A549 (cell line): ENCODE measurements around the gene STRA8. TPM values are rescaled to one million over a fixed set of nuclear protein-coding genes. Genes with fewer than 3 reads are reported as not detected.

ENCODE experiments used
- ATAC-seq, 2 experiments: fragments of 200-7000 bp in 1 of 2; fragments of >200 bp in 1 of 2; cut with Nextera tagmentation in 1 of 2; cut with Tn5 transposase in 1 of 2; 3 replicates each; pipeline versions ENCODE4 v1.8.0 to v1.9.1; 2018 to 2020; ENCODE audit warnings: mild to moderate bottlenecking in 1 of 2, moderate library complexity in 1 of 2
- CTCF ChIA-PET: fragments of 300-600 bp; sonication (Branson Sonifier 250); formaldehyde crosslinking; extraction: SDS; loops from one replicate; lab custom pipeline; 2021; ENCODE audit warnings: antibody characterized with exemption, inconsistent platforms; lab: Yijun Ruan, JAX
- POLR2A ChIA-PET: fragments of 350-600 bp; formaldehyde crosslinking; extraction: SDS; loops from one replicate; lab custom pipeline; 2021; ENCODE audit warnings: antibody characterized with exemption, inconsistent platforms; lab: Yijun Ruan, JAX
- DNase-seq, 2 experiments: peaks; one replicate each; pipeline versions ENCODE4 v3.0.0 to v3.0.0-alpha.2; 2011 to 2016; ENCODE audit warnings: low read depth in 1 of 2, low spot score in 1 of 2
- FAIRE-seq: peaks from 2 replicates; lab custom pipeline; 2011; peaks lifted over from hg19 to GRCh38; lab: Jason Lieb, UNC
- H3K27ac ChIP-seq, 2 experiments: fragments of >200 bp; sonication (Bioruptor Twin); formaldehyde crosslinking; 3 replicates each; pipeline ENCODE4 v1.5.1; 2016 to 2017
- H3K4me1 ChIP-seq: fragments of >200 bp; sonication (Bioruptor Twin); formaldehyde crosslinking; 3 replicates; pipeline ENCODE4 v1.6.1; 2016
- H3K4me2 ChIP-seq: fragments of >200 bp; sonication (Bioruptor Twin); formaldehyde crosslinking; 3 replicates; pipeline ENCODE4 v1.6.1; 2016
- H3K4me3 ChIP-seq: fragments of >200 bp; sonication (Bioruptor Twin); formaldehyde crosslinking; 3 replicates; pipeline ENCODE4 v1.5.1; 2016
- H3K9me3 ChIP-seq: fragments of >200 bp; sonication (Bioruptor Twin); formaldehyde crosslinking; 3 replicates; pipeline ENCODE4 v1.6.1; 2016
- EHF ChIP-seq: fragments of 250-450 bp; sonication (Bioruptor Pico); IDR thresholded peaks from 2 replicates; pipeline ENCODE4 v1.5.0; 2020; ENCODE audit warnings: mild to moderate bottlenecking
- EP300 ChIP-seq, 2 experiments: fragments of >200 bp; sonication (Bioruptor Twin); formaldehyde crosslinking; IDR thresholded peaks; 2 replicates in 1 of 2; 3 replicates in 1 of 2; pipeline ENCODE4 v1.6.1; 2016 to 2017
- FOSL2 ChIP-seq, 2 experiments: fragments of 450-650 bp in 1 of 2; fragments of >200 bp in 1 of 2; sonication (Bioruptor Twin) in 1 of 2; formaldehyde crosslinking; IDR thresholded peaks; 2 replicates each; pipeline versions ENCODE4 v1.5.0 to v1.6.1; 2016 to 2020; ENCODE audit warnings: mild to moderate bottlenecking in 1 of 2, moderate library complexity in 1 of 2
- HOXA7 ChIP-seq: fragments of 250-450 bp; sonication (Bioruptor Pico); IDR thresholded peaks from 2 replicates; pipeline ENCODE4 v1.5.0; 2020; ENCODE audit warnings: mild to moderate bottlenecking, moderate library complexity
- HOXB13 ChIP-seq: fragments of 250-450 bp; sonication (Bioruptor Pico); IDR thresholded peaks from 2 replicates; pipeline ENCODE4 v1.5.0; 2020; ENCODE audit warnings: low read depth, mild to moderate bottlenecking, moderate library complexity
- KDM1A ChIP-seq: fragments of 200-600 bp; sonication (generic); IDR thresholded peaks from 2 replicates; pipeline ENCODE4 v1.6.1; 2016; ENCODE audit warnings: low read depth, mild to moderate bottlenecking
- MAFK ChIP-seq: fragments of 450-650 bp; IDR thresholded peaks from 2 replicates; pipeline ENCODE4 v1.6.1; 2014; ENCODE audit not compliant: partially characterized antibody
- NPAS2 ChIP-seq: fragments of 250-450 bp; sonication (Bioruptor Pico); IDR thresholded peaks from 2 replicates; pipeline ENCODE4 v1.8.0; 2022; ENCODE audit warnings: mild to moderate bottlenecking, moderate library complexity, borderline replicate concordance
- NR3C1 ChIP-seq: fragments of >200 bp; sonication (Bioruptor Twin); formaldehyde crosslinking; IDR thresholded peaks from 3 replicates; pipeline ENCODE4 v1.6.1; 2017
- PHF8 ChIP-seq: fragments of 200-600 bp; sonication (generic); IDR thresholded peaks from 2 replicates; pipeline ENCODE4 v1.6.1; 2016; ENCODE audit warnings: low read depth, mild to moderate bottlenecking, antibody characterized with exemption, moderate library complexity, borderline replicate concordance
- POLR2AphosphoS2 ChIP-seq: conservative IDR thresholded peaks from 2 replicates; pipeline ENCODE4 v1.6.1; 2012; ENCODE audit warnings: low read length, improper control_type of control experiment, inconsistent platforms
- RCOR1 ChIP-seq: fragments of 150-350 bp; IDR thresholded peaks from 2 replicates; pipeline ENCODE4 v1.6.1; 2014; ENCODE audit warnings: antibody characterized with exemption, low read length, low read depth
- RNF2 ChIP-seq: fragments of 200-600 bp; sonication (generic); IDR thresholded peaks from 2 replicates; pipeline ENCODE4 v1.6.1; 2016; ENCODE audit warnings: low read depth, mild to moderate bottlenecking, antibody characterized with exemption, moderate library complexity, borderline replicate concordance
- WGBS: methylation state at CpG from one replicate; pipeline ENCODE4 v1.1.6; 2017; ENCODE audit errors: missing lambda C conversion rate; 5-methylcytosine and 5-hydroxymethylcytosine counted together
- polyA plus RNA-seq, 4 experiments: library from polyadenylated mRNA; depleted of rRNA in 3 of 4; stranded (reverse); fragments of >200 nt; fragmentation: RNase III in 1 of 4; extraction: RNeasy Plus Mini Kit Qiagen cat#74134 plus additional on column Dnase treatment in 1 of 4; gene quantifications; 2 replicates in 3 of 4; 3 replicates in 1 of 4; pipeline ENCODE4 v1.2.3, GENCODE V29; 2011 to 2017
- TF ChIP-seq, protein P1 (sequence below): fragments of 200-600 bp; sonication (generic); IDR thresholded peaks from 2 replicates; pipeline ENCODE4 v1.6.1; 2016; ENCODE audit warnings: antibody characterized with exemption, mild to moderate bottlenecking, moderate library complexity
- TF ChIP-seq, protein P2 (sequence below): IDR thresholded peaks from 2 replicates; pipeline ENCODE4 v1.6.1; 2012

Gene STRA8
- polyA plus RNA-seq, 2 of the 4 experiments (the other 2 are of a cell fraction), result not detected

- WGBS, result 74% methylated on average over 6 of the region's 7 CpGs
Measured at GRCh38 chr7:135185471-135186260, 48.0 kb upstream of the STRA8 start.

GRCh38 chr7:135186261-135186540 lies 47.4 kb upstream of the STRA8 start:
- Histone ChIP-seq H3K4me2 (no peak overlapping the region), H3K4me1 (no peaks in the 10 kb centered on the region), H3K27ac (no peak overlapping the region), H3K4me3 (no peak overlapping the region), H3K9me3 (no peaks in the 10 kb centered on the region)
- TF ChIP-seq RCOR1 (no peak), POLR2AphosphoS2 (no peak), PHF8 (no peak), MAFK (no peak), EP300 (IDR thresholded peaks at IDR 0.05) (no peak), HOXB13 (CRISPR knock-in tag) (no peak), NPAS2 (CRISPR knock-in tag) (no peak), EHF (CRISPR knock-in tag) (no peak)
- 91% methylated on average over 3 of the region's 3 CpGs for WGBS
- CTCF ChIA-PET, result interaction anchor here (1.8 to 2.5 kb wide), 2 partner anchors 10 to 16 kb away, joined by 6 to 7 read pairs; partner anchors contain the start of gene CYREN
- POLR2A ChIA-PET, result no interaction called here
- no peak for FAIRE-seq
- ATAC-seq, result no peak
- no peak for DNase-seq

More at GRCh38 chr7:135185471-135186260, 48.0 kb upstream of the STRA8 start:
- ATAC-seq (no peak), DNase-seq (no peak), FAIRE-seq (no peak)
- no peak overlapping the region for H3K4me3 ChIP-seq
- POLR2A ChIA-PET, result no interaction called here
- H3K9me3 ChIP-seq, result no peaks in the 10 kb centered on the region
- no peaks in the 10 kb centered on the region for H3K4me1 ChIP-seq
- no peak overlapping the region for H3K27ac ChIP-seq
- no peak overlapping the region for H3K4me2 ChIP-seq
- CTCF ChIA-PET, result interaction anchor here (1.8 to 2.5 kb wide), 2 partner anchors 10 to 15 kb away, joined by 6 to 7 read pairs; partner anchors contain the start of gene CYREN
- no peak for TF ChIP-seq EHF (CRISPR knock-in tag)

DNA sequence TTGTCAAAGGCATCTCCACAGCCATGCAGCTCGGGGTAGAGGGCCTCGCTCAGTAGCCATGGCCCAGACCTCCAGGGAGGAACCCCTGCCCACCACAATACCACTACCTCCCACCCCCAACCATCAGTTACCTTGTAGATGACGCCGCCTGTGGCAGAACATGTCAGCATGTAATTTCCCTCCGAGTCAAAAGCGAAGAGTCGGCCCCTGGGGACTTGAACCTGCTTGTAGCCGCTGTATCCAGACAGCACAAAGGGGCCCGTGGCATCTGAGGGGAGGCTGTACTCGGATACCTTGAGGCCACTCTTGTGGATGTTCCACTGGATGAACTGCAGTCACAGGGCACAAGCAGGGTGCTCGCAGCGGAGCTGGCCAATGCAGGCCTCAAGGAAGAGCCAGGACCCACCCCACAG lies 46.8 kb upstream of the STRA8 start:
- no peaks in the 10 kb centered on the region for H3K9me3 ChIP-seq
- no peak overlapping the region for H3K4me2 ChIP-seq
- ChIA-PET CTCF (interaction anchor here (0.8 to 1.5 kb wide), 2 partner anchors 16 to 87 kb away, joined by 3 read pairs; partner anchors contain the start of gene CYREN), POLR2A (no interaction called here)
- 81% methylated on average over 11 of the region's 12 CpGs for WGBS
- H3K4me3 ChIP-seq, result no peak overlapping the region
- DNase-seq, result no peak
- TF ChIP-seq, protein P1, sequence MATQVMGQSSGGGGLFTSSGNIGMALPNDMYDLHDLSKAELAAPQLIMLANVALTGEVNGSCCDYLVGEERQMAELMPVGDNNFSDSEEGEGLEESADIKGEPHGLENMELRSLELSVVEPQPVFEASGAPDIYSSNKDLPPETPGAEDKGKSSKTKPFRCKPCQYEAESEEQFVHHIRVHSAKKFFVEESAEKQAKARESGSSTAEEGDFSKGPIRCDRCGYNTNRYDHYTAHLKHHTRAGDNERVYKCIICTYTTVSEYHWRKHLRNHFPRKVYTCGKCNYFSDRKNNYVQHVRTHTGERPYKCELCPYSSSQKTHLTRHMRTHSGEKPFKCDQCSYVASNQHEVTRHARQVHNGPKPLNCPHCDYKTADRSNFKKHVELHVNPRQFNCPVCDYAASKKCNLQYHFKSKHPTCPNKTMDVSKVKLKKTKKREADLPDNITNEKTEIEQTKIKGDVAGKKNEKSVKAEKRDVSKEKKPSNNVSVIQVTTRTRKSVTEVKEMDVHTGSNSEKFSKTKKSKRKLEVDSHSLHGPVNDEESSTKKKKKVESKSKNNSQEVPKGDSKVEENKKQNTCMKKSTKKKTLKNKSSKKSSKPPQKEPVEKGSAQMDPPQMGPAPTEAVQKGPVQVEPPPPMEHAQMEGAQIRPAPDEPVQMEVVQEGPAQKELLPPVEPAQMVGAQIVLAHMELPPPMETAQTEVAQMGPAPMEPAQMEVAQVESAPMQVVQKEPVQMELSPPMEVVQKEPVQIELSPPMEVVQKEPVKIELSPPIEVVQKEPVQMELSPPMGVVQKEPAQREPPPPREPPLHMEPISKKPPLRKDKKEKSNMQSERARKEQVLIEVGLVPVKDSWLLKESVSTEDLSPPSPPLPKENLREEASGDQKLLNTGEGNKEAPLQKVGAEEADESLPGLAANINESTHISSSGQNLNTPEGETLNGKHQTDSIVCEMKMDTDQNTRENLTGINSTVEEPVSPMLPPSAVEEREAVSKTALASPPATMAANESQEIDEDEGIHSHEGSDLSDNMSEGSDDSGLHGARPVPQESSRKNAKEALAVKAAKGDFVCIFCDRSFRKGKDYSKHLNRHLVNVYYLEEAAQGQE, result no peak
- no peak for TF ChIP-seq NR3C1
- TF ChIP-seq, protein P2, sequence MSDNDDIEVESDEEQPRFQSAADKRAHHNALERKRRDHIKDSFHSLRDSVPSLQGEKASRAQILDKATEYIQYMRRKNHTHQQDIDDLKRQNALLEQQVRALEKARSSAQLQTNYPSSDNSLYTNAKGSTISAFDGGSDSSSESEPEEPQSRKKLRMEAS, result no peak
- TF ChIP-seq HOXA7 (CRISPR knock-in tag), result no peak
- no peak for TF ChIP-seq KDM1A
- TF ChIP-seq EP300 (IDR thresholded peaks at IDR 0.05), result no peak
- no peak for TF ChIP-seq FOSL2 (IDR thresholded peaks at IDR 0.05)
- no peak for TF ChIP-seq FOSL2 (CRISPR knock-in tag; IDR thresholded peaks at IDR 0.05)
- no peak for TF ChIP-seq RNF2
- TF ChIP-seq, all 56 proteins: peak for 0
- ATAC-seq, result no peak
- FAIRE-seq, result no peak
- Histone ChIP-seq H3K4me1 (no peaks in the 10 kb centered on the region), H3K27ac (no peak overlapping the region)
